A549 (cell line): Measurements from ENCODE around the gene IMP4.

ENCODE experiments used
- CTCF ChIP-seq: fragments of >200 bp; sonication (Bioruptor Twin); formaldehyde crosslinking; IDR thresholded peaks from 3 replicates; pipeline ENCODE4 v1.5.1; 2016
- EP300 ChIP-seq, 2 experiments: fragments of >200 bp; sonication (Bioruptor Twin); formaldehyde crosslinking; IDR thresholded peaks; 2 replicates in 1 of 2; 3 replicates in 1 of 2; pipeline ENCODE4 v1.6.1; 2016 to 2017
- MAX ChIP-seq: IDR thresholded peaks from 2 replicates; pipeline ENCODE4 v1.6.1; 2012

DNA sequence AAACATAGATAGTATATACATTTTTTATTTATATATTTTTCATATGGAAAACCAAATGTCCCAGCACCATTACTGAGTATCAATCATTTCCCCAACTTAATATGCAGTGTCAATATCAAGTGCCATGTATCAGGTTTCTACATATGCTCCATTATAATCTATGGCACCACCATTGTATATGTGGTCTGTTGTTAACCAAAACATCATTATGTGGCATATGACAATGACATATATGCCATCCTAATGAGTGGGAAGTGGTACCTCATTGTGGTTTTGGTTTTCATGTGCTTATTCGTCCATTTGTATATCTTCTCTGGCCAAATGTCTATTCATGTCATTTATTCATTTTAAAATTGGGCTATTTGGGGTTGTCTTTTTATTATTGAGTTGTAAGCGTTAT is 22.4 kb downstream of the IMP4 start:
- TF ChIP-seq CTCF (no peak), EP300 (IDR thresholded peaks at IDR 0.05) (no peak), MAX (no peak)
